HEK293 (cell line): ENCODE data around the gene GSG1.

Experiments used
- BCL11B ChIP-seq: fragments of 450-650 bp; formaldehyde crosslinking; IDR thresholded peaks from 2 replicates; pipeline ENCODE4 v1.5.1; 2016; ENCODE audit warnings: low read depth, missing biosample characterization, missing genetic modification characterization
- CTCF ChIP-seq: fragments of 450-650 bp; formaldehyde crosslinking; IDR thresholded peaks from 2 replicates; pipeline ENCODE4 v1.5.1; 2016; ENCODE audit warnings: missing biosample characterization, missing genetic modification characterization
- ZNF274 ChIP-seq, 2 experiments: fragments of 200-500 bp in 1 of 2; fragments of 450-650 bp in 1 of 2; sonication (Bioruptor generic) in 1 of 2; formaldehyde crosslinking in 1 of 2; IDR thresholded peaks; 2 replicates each; pipeline versions ENCODE4 v1.5.1 to v1.6.1; 2014 to 2016; ENCODE audit warnings: borderline replicate concordance in 1 of 2, inconsistent platforms in 1 of 2, low read length in 1 of 2, missing biosample characterization in 1 of 2, missing genetic modification characterization in 1 of 2

GRCh38 chr12:13102461-13103195 is 839 bp downstream of the GSG1 start:
- TF ChIP-seq ZNF274 (IDR thresholded peaks at IDR 0.05; ENCODE audit: low read length), result no peak
- TF ChIP-seq ZNF274 (tag by site-specific recombination; IDR thresholded peaks at IDR 0.05; ENCODE audit: borderline replicate concordance), result no peak
- TF ChIP-seq BCL11B (tag by site-specific recombination), result no peak
- no peak for TF ChIP-seq CTCF (tag by site-specific recombination)
